ENCODE results near the gene CTSZ.

- TF ChIP-seq EP300 (IDR thresholded peaks at IDR 0.05) (no peak), POLR2AphosphoS5 (IDR thresholded peaks at IDR 0.05) (no peak)
- TF ChIP-seq, protein P1, sequence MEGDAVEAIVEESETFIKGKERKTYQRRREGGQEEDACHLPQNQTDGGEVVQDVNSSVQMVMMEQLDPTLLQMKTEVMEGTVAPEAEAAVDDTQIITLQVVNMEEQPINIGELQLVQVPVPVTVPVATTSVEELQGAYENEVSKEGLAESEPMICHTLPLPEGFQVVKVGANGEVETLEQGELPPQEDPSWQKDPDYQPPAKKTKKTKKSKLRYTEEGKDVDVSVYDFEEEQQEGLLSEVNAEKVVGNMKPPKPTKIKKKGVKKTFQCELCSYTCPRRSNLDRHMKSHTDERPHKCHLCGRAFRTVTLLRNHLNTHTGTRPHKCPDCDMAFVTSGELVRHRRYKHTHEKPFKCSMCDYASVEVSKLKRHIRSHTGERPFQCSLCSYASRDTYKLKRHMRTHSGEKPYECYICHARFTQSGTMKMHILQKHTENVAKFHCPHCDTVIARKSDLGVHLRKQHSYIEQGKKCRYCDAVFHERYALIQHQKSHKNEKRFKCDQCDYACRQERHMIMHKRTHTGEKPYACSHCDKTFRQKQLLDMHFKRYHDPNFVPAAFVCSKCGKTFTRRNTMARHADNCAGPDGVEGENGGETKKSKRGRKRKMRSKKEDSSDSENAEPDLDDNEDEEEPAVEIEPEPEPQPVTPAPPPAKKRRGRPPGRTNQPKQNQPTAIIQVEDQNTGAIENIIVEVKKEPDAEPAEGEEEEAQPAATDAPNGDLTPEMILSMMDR (IDR thresholded peaks at IDR 0.05), result peak; percentile 26 to 43 (median 34)
These were observed 25.6 kb upstream of the CTSZ start for GRCh38 chr20:59032713-59033059.

All from sigmoid colon (tissue), 4 donors.